Upper lobe of right lung (tissue), 1 donor: ENCODE measurements around the gene NOTCH1. TPM values are rescaled to one million over a fixed set of nuclear protein-coding genes. Genes with fewer than 3 reads are reported as not detected.

Source experiments
- ATAC-seq: fragments of 200-7000 bp; cut with Tn5 transposase; one replicate; pipeline ENCODE4 v1.9.1; 2020; ENCODE audit warnings: mild to moderate bottlenecking, moderate library complexity
- DNase-seq: peaks from one replicate; pipeline ENCODE4 v3.0.0-alpha.2; 2020
- H3K27ac ChIP-seq: fragments of 200-600 bp; one replicate; pipeline ENCODE4 v1.8.0; 2022
- H3K27me3 ChIP-seq: fragments of 200-600 bp; one replicate; pipeline ENCODE4 v1.8.0; 2022; ENCODE audit warnings: mild to moderate bottlenecking
- H3K36me3 ChIP-seq: fragments of 200-600 bp; one replicate; pipeline ENCODE4 v1.8.0; 2022
- H3K4me1 ChIP-seq: fragments of 200-600 bp; one replicate; pipeline ENCODE4 v1.8.0; 2022
- H3K4me3 ChIP-seq: fragments of 200-600 bp; one replicate; pipeline ENCODE4 v1.8.0; 2022; ENCODE audit warnings: mild to moderate bottlenecking
- H3K9me3 ChIP-seq: fragments of 200-600 bp; one replicate; pipeline ENCODE4 v1.8.0; 2022
- intact Hi-C: fragments of 100-400 bp; cut with DNase I; formaldehyde crosslinking; loops from one replicate; pipeline ENCODE4 v1.11.0; 2022
- total RNA-seq: library from RNA; stranded (reverse); fragmentation: NEBNext Ultra II Directional; extraction: Animal tissue kit (Norgen Biotek cat#: 25700); gene quantifications from one replicate; pipeline ENCODE4 v1.2.1, GENCODE V29; 2021
- TF ChIP-seq, protein P1 (sequence below): fragments of 200-600 bp; IDR thresholded peaks from one replicate; pipeline ENCODE4 v1.8.0; 2022; ENCODE audit warnings: antibody characterized with exemption
- donor health status: DM: no; HTN: yes; CAD: no; lungs with severe emphysema.

Gene NOTCH1
- total RNA-seq, 1 donor from 2014 or later, result 114 TPM

DNA sequence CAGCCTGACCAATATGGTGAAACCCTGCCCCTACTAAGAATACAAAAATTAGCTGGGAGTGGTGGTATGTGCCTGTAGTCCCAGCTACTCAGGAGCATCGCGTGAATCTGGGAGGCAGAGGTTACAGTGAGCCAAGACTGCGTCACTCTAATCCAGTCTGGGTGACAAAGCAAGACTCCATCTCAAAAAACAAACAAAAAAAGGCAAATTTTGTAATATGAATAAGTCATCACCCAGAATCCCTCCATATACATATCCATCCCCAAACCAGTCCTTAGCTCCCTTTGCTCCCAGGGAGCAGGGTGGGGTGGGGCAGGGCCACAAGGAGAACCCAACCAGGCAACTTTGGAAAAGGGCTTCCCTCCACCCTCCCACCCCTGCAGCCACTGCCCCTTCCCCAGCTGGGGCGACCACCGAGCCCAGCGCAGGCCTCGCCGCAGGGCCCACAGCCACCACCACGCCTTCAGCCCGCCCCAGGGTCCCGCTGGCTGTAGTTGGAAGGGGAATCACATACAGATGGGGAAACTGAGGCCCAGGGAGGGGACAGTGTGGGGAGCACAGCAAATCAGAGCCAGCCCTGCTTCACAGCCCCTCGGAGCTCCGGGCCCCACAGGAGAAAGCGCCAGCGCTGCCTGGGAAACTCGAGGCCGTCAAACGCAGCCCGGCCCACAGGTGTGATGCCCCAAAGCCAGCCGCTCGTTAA lies 7.8 kb downstream of the NOTCH1 start:
- peaks cover 71% of the 10 kb centered on the region for H3K4me1 ChIP-seq
- H3K9me3 ChIP-seq, result no peaks in the 10 kb centered on the region
- no peak for DNase-seq
- intact Hi-C loops, result no loop called here
- H3K27ac ChIP-seq, result peak overlapping the region; percentile 93
- no peak for ATAC-seq
- H3K36me3 ChIP-seq, result peaks cover 33% of the 10 kb centered on the region
- peak overlapping the region; percentile 36 for H3K4me3 ChIP-seq
- TF ChIP-seq, protein P1, sequence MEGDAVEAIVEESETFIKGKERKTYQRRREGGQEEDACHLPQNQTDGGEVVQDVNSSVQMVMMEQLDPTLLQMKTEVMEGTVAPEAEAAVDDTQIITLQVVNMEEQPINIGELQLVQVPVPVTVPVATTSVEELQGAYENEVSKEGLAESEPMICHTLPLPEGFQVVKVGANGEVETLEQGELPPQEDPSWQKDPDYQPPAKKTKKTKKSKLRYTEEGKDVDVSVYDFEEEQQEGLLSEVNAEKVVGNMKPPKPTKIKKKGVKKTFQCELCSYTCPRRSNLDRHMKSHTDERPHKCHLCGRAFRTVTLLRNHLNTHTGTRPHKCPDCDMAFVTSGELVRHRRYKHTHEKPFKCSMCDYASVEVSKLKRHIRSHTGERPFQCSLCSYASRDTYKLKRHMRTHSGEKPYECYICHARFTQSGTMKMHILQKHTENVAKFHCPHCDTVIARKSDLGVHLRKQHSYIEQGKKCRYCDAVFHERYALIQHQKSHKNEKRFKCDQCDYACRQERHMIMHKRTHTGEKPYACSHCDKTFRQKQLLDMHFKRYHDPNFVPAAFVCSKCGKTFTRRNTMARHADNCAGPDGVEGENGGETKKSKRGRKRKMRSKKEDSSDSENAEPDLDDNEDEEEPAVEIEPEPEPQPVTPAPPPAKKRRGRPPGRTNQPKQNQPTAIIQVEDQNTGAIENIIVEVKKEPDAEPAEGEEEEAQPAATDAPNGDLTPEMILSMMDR, result no peak
- no peaks in the 10 kb centered on the region for H3K27me3 ChIP-seq

DNA sequence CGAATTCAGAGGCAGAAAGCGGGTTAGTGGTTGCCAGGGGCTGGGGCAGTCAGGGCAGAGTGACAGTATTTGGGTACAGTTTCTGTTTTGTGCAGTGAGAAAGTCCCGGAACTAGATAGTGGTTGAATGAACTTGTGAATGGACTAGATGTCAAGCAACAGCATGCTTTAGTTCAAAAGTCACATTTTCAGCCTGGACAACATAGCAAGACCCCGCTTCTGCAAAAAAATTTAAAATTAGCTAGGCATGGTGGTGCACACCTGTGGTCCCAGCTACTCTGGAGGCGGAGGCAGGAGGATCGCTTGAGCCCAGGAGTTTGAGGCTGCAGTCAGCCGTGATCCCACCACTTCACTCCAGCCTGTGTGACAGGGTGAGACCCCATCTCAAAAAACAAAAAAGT lies 8.4 kb downstream of the NOTCH1 start:
- intact Hi-C loops, result no loop called here

DNA sequence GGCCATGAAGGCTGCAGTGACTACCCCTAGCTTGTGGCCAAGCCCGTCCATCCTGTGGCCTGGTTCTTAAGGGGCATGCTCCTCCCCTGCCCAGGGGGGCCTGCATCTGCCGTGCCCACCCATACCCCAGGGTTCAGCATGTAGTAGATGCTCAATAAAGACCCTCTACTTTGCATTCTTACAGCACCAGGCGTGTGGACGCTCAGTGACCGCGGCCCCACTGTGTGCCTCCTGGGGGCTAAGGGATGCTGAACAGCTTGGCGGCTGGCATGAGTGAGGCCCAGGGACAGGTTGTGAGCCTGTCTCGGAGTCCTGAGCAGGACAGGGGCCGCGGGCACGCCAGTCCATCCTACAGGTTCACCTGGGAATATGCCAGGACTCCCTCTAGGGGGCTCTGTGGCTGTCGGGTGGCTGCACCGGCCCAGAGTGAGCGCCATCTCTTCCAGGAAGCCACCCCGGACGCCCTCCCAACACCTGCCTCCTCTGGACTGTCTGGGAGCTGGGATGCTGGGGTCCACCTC lies 9.1 kb downstream of the NOTCH1 start:
- TF ChIP-seq, protein P1, result no peak
- Histone ChIP-seq H3K27ac (peak overlapping the region; percentile 24), H3K27me3 (no peaks in the 10 kb centered on the region), H3K4me1 (peaks cover 84% of the 10 kb centered on the region), H3K4me3 (no peak overlapping the region), H3K36me3 (peaks cover 33% of the 10 kb centered on the region), H3K9me3 (no peaks in the 10 kb centered on the region)
- no peak for DNase-seq
- ATAC-seq, result no peak
- intact Hi-C loops, result no loop called here

More for the DNA sequence above, 8.4 kb downstream of the NOTCH1 start:
- ATAC-seq (no peak), DNase-seq (no peak)
- peaks cover 78% of the 10 kb centered on the region for H3K4me1 ChIP-seq
- H3K9me3 ChIP-seq, result no peaks in the 10 kb centered on the region
- H3K27me3 ChIP-seq, result no peaks in the 10 kb centered on the region
- H3K4me3 ChIP-seq, result no peak overlapping the region
- H3K27ac ChIP-seq, result peak overlapping the region; percentile 24
- TF ChIP-seq, protein P1, result no peak
- peaks cover 33% of the 10 kb centered on the region for H3K36me3 ChIP-seq

DNA sequence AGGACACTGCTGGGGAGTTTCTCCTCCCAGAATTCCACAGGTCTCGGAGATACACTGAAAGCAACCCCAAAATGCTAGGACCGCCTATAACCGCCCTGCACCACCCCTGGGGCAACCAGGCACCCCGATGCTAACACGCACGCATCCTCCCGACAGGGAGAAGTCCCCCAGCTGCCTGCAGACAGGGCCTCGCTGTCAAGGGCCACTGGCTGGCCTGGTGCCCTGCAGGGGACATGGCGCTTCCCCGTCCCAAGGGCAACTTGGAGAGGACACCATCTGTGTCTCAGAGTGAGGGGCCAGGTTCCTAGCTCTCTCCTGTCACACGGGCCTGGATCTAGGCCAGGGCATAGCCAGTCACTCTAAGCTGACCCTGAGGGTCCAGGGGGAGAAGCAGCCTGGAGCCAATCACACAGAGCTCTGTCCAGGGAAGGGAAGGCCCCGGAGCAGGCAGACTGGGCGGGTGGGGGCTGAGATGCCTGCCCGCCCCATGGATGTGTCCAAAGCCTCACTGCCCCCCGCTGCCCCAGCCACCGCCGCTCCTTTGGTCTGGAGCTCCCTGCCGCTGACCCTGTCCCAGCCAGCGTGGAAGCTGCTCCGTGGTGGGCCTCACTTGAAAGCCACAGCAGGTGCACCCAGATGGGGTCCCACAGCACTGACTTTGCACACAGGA lies 9.7 kb downstream of the NOTCH1 start:
- Histone ChIP-seq H3K36me3 (peaks cover 29% of the 10 kb centered on the region), H3K27ac (no peak overlapping the region), H3K4me3 (no peak overlapping the region), H3K27me3 (no peaks in the 10 kb centered on the region), H3K4me1 (peaks cover 86% of the 10 kb centered on the region), H3K9me3 (no peaks in the 10 kb centered on the region)
- TF ChIP-seq, protein P1, result no peak
- no peak for ATAC-seq
- intact Hi-C loops, result no loop called here
- DNase-seq, result no peak

DNA sequence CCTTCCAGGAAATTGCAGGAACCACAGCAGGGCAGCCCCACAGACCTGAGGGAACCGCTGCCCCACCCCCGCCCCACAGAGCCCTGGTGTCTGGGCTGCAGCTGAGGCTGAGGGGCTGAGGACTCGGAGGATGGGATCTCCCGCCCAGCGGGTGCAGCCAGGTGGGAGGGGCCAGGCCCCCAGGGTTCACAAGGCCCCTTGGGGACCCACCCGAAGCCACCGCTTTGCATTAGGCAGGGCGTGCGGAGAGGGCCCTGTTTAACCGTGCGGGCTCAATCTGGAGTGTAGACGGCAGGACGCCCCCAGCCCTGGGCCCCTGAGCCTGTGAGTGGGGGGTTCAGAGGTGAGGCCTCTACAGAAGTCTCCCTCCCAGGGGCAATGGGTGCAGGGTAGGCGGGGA lies 10.8 kb downstream of the NOTCH1 start:
- Histone ChIP-seq H3K4me1 (peaks cover 86% of the 10 kb centered on the region), H3K4me3 (no peak overlapping the region), H3K9me3 (no peaks in the 10 kb centered on the region), H3K27me3 (no peaks in the 10 kb centered on the region), H3K36me3 (peaks cover 21% of the 10 kb centered on the region), H3K27ac (no peak overlapping the region)
- DNase-seq, result no peak
- TF ChIP-seq, protein P1, result no peak
- intact Hi-C loops, result no loop called here
- no peak for ATAC-seq
